IPS DF 19.7 (cell line): Measurements from ENCODE around the gene AMOTL2.
A peak's percentile ranks its signal among the peaks of the same experiment; 100 is the strongest.

ENCODE experiments used
- DNase-seq: peaks from one replicate; pipeline ENCODE4 v3.0.0-alpha.2; 2013; ENCODE audit warnings: low read depth, low spot score

The AMOTL2 gene

GRCh38 chr3:134366221-134366927 lies 7.9 kb downstream of the AMOTL2 start:
- DNase-seq = no peak

DNA sequence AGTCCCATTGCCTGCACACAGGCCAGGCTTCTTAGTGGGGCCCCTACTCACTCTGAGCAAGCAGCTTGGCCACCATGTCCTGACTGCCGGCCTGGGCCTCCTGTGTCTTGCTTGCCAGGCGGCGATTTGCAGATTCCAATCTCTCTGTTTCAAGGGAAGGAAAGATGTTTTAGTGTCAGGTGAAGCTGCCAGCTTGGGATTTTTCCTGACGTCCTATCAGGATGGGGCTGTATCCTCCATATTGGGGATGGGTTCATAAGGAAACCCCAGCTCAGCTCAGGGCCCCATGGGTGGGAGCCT lies 8.5 kb downstream of the AMOTL2 start:
- no peak for DNase-seq

DNA sequence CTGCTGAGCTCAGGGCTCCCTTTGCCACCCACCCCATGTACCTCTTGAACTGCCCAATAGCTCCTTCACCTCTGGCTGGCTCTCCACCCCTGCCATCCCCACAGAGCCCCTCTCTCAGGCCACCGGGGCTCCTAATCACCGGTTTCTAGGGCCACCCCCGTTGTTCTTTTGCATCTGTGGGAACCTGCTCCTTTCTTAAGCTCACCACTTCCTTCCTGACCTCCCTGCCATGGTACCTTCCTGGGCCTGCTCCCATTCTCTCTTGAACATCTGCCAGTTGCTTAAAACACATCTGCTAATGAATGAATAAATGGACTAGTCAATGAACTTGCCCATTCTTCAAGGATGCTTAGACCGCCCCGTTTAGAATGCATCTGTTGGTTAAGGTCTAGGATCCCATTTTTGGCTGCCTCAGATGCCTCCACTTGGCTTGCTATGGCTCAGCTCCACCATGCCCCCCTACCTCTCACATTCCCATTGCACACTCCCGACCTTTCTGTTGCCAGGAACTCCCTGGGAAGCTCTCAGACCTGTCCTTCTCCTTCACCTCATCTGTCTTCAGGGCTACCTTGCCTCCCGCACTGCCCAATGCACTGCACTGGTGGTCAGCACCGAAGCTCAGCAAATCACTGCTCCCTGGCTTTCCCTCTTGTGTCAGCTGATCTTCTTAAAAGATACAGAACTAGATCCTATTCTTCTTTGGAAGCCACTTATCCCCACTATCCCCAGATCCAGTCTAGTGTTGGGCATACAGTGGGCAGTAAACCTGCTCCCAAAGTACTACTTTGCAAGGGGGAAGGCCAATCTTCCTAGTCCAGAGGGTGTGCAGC lies 9.1 kb downstream of the AMOTL2 start:
- DNase-seq = no peak

GRCh38 chr3:134364061-134364935 lies 9.9 kb downstream of the AMOTL2 start:
- peak; percentile 85 for DNase-seq

GRCh38 chr3:134363381-134363755 lies 10.9 kb downstream of the AMOTL2 start:
- DNase-seq = no peak

GRCh38 chr3:134362670-134363380 lies 11.4 kb downstream of the AMOTL2 start:
- no peak for DNase-seq

- no peak for DNase-seq
Observed at GRCh38 chr3:134362221-134362620, 12.0 kb downstream of the AMOTL2 start.

- DNase-seq = no peak
Observed at GRCh38 chr3:134361162-134361835, 12.9 kb downstream of the AMOTL2 start.

GRCh38 chr3:134360046-134360445 lies 14.2 kb downstream of the AMOTL2 start:
- DNase-seq = no peak

DNA sequence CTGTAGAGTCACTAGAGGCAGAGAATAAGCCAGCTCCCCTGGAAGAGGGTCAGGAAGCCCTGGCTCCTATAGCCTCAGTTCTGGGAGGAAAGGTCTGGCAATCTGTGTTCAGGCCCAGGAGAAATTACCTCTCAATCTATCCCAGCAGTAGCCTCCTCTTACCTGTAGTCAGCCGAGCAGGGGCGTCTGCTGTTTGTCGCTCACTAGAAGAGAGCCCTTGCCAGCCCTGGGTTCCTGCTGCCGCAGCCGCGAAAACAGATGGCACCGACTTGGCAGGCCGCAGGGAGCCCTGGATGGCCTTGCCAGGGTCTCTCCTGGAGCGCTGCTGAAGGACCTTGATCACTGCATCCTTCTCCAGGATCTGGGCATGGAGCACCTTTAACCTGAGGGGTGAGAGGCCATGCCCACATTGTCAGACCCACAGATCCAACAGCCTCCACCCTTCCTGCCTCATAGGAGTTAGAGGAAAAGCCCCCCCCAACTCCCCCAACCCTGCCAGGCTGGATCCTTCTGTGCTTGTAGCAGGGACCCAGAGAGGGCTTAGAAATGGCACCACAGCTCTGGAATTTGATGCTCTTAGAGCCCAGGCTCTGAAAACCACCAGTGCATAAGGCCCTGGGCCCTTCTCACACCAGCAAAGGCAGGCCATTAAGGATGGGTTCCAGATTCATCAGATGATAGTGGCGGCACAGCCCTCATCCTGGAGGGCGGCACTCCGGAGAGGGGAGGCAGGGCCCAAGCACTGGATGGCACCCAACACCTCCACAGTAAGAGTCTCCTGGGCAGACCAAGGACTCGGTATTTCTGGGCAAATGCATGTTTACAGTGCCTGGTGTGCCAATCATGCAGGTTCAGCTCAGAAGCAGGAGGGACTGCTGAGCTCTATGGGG lies 14.9 kb downstream of the AMOTL2 start:
- no peak for DNase-seq

GRCh38 chr3:134357914-134358811 lies 16.1 kb downstream of the AMOTL2 start:
- DNase-seq = peak; percentile 30

DNA sequence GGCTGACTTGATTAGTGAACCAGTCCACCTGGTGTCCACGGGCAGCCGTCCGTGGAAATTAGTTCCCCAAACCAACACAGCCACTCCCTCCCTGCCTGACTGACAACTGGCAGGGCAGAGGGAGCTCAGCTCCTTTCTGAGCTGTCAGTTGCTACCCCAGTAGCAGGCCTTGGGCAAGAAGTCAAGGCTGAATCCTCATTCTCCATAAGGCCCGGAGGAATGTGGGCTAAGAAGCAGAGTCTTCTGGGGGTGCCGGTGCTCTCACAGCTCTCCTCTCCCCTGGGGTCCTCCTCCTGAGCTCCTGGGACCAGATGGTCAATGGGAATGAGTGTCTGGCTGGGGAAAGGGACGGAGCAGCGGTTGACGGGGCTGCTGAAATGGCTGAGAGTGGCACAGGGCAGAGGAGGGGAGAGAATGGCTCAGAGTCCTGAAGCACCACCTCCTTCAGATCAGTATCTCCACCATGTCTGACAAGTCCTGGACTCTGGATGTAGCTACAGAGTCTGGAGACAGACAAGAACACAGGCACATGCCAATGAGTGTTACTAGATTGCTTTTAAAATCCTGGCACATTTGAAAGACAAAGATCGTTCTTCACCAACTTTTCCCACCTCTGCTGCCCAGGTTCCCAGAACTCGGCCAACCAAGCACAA lies 16.9 kb downstream of the AMOTL2 start:
- no peak for DNase-seq

GRCh38 chr3:134356411-134357040 lies 17.7 kb downstream of the AMOTL2 start:
- no peak for DNase-seq

GRCh38 chr3:134355416-134355815 lies 18.8 kb downstream of the AMOTL2 start:
- DNase-seq = no peak

GRCh38 chr3:134354612-134355251 lies 19.5 kb downstream of the AMOTL2 start:
- no peak for DNase-seq

DNA sequence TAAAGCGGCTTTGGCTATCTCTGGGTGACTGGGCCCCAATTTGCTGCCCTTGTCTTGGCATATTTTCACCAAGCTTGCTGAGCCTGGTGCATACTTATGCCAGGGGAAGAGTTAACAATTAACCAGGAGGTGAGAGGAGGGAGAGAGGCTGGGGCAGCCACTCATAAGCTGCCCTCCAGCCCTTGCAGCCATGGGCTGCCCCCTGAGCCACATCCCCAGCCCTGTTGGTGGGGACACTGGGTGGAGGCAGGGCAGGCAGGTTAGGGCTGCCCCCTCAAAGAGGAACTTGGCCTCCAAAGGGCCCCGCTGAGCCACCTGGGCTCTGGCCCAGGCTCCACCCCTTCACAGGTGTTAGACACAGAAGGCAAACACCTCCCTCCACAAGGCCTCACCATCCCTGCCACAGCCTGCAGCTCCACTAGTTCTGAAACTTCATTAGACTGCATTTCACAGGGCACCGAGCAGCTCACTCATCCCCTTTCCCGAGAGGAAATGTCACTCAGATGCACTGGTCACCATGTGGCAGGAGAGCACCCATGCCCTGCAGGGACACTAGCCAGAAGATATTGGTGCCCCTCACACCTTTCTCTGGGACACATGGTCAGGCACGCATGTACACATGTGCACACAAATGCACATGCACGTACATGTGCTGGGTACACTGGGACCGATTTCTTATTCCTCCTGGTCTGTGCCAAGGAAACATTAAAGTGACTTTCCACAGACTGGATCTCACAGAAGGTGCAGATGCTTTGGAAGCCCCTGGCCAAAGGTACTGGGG lies 20.2 kb downstream of the AMOTL2 start:
- no peak for DNase-seq
